ENCODE data around the gene REEP6.

The REEP6 gene

DNA sequence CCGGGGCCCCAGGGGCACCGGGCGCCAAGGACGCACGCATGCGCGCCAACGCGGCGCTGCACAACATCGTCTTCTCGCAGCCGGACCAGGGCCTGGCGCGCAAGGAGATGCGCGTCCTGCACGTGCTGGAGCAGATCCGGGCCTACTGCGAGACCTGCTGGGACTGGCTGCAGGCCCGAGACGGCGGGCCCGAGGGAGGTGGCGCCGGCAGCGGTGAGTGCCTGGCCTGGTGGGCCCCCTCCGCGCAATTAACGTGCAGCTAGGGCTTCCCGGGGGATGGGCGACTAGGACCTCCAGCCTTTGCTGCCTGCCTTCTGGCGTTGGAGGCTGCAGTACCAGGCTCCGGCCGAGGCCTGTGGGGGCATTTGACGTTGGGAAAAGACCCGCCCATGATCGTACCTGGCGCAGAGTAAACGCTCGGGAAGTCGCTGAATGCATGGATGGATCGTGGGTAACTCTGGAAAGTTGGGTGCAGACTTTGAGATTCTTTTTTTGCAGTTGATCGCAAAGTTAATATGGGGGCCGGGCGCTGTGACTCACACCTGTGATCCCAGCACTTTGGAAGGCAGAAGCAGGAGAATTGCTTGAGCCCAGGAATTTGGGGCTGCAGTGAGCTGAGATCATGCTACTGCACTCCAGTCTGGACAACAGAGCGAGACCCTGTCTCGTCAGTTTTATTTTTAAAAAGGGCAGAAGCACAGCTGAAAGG is 33.8 kb upstream of the REEP6 start:
- no peak for DNase-seq

DNA sequence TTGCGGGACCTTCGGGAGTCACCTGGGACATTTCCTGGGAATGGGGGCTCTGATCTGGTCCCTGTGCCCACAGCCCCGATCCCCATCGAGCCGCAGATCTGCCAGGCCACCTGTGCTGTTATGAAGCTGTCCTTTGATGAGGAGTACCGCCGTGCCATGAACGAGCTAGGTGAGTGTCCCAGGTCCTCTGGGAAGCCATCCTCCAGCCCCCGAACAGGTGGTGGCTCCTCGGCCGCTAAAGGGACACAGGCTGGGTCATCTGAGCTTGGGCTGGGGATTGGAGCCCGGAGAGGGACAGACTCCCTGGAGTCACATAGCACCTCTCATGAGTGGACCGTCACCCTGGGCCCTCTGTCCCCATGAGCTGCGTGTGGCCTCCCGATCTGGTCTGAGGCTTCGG is 33.1 kb upstream of the REEP6 start:
- no peak for DNase-seq

DNA sequence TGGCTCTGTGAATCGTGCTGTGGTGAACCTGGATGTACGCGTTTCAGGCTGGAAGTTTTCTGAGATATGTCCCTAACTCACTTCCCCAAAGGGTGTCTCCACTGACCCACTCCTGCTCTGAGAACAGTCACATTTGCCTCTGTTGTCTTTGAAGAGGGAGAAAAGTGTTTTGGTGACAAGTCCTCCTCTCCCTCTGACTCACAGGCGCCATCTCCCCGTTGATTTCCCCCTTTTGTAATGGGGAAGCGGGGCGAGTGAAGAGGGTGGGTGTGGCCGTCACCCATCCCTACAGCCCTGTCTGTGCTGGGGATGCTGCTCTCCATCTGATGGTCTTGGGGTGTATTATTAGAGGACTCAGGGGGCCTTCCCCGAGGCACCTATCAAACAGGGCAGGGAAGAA is 31.5 kb upstream of the REEP6 start:
- no peak for DNase-seq

DNA sequence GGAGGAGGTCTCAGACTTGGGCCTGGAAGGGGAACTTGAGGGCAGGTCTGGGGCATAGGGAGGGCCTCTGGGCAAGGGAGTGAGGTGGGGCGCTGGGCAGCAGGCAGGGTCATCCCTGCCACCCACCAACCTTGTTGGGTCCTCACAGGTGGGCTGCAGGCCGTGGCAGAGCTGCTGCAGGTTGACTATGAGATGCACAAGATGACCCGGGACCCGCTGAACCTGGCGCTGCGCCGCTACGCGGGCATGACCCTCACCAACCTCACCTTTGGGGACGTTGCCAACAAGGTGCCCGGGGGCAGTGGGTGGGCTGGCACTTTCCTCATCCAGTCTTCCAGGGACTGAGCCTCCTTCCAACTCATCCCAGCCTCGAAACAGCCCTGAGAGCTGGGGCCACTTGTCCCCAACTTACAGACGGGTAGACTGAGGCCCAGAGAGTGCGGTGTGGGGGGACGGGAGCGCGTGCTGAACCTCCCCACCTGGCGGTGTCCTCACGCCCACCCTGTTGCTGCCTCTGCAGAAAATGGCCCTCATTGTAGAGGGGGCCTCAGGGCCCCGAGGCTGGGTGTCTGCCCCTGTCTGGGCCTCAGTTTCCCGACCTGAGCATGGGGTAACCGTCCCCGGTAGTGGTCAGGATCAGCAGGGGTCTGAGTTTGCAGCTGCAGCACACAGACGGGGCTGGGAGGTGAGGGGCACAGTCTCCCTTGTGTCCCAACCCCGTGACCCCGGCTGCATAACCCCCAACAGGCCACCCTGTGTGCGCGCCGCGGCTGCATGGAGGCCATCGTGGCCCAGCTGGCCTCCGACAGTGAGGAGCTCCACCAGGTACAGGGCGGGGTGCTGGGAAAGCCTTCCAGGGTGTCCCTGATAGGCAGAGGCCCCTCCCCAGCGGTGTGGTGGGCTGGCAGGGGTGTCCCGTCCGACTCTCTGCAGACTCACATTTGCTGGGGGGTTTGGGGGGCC is 30.7 kb upstream of the REEP6 start:
- no peak for DNase-seq

DNA sequence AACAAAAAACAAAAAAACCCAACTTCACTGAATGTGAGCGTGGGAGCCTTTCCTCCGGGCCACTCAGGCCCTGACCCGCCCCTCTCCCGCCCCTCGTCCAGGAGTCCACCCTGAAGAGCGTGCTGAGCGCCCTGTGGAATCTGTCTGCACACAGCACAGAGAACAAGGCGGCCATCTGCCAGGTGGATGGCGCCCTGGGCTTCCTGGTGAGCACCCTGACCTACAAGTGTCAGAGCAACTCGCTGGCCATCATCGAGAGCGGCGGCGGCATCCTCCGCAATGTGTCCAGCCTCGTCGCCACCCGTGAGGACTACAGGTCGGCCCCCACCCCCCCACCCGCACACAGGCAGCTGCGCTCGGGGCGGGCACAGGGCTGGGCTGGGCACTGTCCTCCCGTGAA is 29.1 kb upstream of the REEP6 start:
- DNase-seq: no peak

DNA sequence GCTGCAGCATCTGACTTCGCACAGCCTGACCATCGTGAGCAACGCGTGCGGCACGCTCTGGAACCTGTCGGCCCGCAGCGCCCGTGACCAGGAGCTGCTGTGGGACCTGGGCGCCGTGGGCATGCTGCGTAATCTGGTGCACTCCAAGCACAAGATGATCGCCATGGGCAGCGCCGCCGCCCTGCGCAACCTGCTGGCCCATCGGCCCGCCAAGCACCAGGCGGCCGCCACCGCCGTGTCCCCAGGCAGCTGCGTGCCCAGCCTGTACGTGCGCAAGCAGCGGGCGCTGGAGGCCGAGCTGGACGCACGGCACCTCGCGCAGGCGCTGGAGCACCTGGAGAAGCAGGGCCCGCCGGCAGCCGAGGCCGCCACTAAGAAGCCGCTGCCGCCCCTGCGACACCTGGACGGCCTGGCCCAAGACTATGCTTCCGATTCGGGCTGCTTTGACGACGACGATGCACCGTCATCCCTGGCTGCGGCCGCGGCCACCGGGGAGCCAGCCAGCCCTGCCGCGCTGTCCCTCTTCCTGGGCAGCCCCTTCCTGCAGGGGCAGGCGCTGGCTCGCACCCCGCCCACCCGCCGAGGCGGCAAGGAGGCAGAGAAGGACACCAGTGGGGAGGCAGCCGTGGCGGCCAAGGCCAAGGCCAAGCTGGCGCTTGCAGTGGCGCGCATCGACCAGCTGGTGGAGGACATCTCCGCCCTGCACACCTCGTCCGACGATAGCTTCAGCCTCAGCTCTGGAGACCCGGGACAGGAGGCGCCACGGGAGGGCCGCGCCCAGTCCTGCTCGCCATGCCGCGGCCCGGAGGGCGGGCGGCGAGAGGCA is 25.6 kb upstream of the REEP6 start:
- no peak for DNase-seq

DNA sequence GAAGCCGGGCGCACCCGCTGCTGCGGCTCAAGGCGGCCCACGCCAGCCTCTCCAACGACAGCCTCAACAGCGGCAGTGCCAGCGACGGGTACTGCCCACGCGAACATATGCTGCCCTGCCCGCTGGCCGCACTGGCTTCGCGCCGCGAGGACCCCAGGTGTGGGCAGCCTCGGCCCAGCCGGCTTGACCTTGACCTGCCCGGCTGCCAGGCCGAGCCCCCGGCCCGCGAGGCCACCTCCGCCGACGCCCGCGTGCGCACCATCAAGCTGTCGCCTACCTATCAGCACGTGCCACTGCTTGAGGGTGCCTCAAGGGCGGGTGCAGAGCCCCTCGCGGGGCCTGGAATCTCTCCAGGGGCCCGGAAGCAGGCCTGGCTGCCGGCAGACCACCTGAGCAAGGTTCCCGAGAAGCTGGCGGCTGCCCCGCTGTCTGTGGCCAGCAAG is 24.9 kb upstream of the REEP6 start:
- no peak for DNase-seq

DNA sequence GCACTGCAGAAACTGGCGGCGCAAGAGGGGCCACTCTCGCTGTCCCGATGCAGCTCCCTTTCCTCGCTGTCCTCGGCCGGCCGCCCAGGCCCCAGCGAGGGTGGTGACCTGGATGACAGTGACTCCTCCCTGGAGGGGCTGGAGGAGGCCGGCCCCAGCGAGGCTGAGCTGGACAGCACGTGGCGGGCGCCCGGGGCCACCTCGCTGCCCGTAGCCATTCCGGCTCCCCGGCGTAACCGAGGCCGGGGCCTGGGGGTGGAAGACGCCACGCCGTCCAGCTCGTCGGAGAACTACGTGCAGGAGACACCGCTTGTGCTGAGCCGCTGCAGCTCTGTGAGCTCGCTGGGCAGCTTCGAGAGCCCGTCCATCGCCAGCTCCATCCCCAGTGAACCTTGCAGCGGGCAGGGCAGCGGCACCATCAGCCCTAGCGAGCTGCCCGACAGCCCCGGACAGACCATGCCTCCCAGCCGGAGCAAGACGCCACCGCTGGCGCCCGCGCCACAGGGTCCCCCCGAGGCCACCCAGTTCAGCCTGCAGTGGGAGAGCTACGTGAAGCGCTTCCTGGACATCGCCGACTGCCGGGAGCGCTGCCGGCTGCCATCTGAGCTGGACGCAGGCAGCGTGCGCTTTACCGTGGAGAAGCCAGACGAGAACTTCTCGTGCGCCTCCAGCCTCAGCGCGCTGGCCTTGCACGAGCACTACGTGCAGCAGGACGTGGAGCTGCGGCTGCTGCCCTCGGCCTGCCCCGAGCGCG is 24.3 kb upstream of the REEP6 start:
- no peak for DNase-seq

DNA sequence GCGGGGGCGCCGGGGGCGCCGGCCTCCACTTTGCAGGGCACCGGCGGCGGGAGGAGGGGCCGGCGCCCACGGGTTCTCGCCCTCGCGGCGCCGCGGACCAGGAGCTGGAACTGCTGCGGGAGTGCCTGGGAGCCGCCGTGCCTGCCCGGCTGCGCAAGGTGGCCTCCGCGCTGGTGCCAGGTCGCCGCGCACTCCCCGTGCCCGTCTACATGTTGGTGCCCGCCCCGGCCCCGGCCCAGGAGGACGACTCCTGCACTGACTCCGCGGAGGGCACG is 23.8 kb upstream of the REEP6 start:
- no peak for DNase-seq

DNA sequence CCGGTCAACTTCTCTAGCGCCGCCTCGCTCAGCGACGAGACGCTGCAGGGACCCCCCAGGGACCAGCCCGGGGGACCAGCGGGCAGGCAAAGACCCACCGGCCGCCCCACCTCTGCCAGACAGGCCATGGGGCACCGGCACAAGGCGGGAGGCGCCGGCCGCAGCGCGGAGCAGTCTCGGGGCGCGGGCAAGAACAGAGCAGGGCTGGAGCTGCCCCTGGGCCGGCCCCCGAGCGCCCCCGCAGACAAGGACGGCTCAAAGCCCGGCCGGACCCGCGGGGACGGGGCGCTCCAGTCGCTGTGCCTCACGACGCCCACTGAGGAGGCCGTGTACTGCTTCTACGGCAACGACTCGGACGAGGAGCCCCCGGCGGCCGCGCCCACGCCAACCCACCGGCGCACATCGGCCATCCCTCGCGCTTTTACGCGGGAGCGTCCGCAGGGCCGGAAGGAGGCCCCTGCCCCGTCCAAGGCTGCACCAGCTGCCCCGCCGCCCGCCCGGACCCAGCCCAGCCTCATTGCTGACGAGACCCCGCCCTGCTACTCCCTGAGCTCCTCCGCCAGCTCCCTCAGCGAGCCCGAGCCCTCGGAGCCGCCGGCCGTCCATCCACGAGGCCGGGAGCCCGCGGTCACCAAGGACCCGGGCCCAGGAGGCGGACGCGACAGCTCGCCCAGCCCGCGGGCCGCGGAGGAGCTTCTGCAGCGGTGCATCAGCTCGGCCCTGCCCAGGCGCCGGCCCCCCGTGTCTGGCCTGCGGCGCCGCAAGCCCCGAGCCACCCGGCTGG is 23.3 kb upstream of the REEP6 start:
- DNase-seq: no peak

DNA sequence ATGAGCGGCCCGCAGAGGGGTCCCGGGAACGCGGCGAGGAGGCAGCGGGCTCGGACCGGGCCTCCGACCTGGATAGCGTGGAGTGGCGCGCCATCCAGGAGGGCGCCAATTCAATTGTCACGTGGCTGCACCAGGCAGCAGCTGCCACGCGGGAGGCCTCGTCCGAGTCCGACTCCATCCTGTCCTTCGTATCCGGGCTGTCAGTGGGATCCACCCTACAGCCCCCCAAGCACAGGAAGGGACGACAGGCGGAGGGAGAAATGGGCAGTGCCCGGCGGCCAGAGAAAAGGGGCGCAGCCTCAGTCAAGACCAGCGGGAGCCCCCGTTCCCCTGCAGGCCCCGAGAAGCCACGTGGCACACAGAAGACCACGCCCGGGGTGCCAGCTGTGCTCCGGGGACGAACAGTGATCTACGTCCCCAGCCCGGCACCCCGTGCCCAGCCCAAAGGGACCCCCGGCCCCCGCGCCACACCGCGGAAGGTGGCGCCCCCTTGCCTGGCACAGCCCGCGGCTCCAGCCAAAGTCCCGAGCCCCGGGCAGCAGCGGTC is 22.6 kb upstream of the REEP6 start:
- no peak for DNase-seq

DNA sequence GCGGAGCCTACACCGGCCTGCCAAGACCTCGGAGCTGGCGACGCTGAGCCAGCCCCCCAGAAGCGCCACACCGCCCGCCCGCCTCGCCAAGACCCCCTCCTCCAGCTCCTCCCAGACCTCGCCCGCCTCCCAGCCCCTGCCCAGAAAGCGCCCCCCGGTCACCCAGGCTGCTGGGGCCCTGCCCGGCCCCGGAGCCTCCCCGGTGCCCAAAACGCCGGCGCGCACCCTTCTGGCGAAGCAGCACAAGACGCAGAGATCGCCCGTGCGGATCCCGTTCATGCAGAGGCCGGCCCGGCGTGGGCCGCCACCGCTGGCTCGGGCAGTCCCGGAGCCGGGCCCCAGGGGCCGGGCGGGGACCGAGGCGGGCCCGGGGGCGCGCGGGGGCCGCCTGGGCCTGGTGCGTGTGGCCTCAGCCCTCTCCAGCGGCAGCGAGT is 22.1 kb upstream of the REEP6 start:
- no peak for DNase-seq

DNA sequence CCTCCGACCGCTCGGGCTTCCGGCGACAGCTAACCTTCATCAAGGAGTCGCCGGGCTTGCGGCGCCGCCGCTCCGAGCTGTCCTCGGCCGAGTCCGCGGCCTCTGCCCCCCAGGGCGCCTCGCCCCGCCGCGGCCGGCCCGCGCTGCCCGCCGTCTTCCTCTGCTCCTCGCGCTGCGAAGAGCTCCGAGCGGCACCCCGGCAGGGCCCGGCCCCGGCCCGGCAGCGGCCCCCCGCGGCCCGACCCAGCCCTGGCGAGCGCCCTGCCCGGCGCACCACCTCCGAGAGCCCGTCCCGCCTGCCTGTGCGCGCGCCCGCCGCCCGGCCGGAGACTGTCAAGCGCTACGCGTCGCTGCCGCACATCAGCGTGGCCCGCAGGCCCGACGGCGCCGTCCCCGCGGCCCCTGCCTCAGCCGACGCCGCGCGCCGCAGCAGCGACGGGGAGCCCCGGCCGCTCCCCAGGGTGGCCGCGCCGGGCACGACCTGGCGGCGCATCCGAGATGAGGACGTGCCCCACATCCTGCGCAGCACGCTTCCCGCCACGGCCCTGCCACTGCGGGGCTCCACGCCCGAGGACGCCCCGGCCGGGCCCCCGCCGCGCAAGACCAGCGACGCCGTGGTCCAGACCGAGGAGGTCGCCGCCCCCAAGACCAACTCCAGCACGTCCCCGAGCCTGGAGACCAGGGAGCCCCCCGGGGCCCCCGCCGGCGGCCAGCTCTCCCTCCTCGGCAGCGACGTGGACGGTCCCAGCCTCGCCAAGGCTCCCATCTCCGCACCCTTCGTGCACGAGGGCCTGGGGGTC is 21.5 kb upstream of the REEP6 start:
- no peak for DNase-seq

DNA sequence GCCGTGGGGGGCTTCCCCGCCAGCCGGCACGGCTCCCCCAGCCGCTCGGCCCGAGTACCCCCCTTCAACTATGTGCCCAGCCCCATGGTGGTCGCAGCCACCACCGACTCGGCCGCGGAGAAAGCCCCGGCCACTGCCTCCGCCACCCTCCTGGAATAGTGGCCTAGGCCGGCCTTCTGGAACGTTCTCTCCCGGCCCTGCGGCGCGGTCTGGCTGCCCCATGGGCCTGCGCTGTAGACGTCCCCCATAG is 21.0 kb upstream of the REEP6 start:
- no peak for DNase-seq

DNA sequence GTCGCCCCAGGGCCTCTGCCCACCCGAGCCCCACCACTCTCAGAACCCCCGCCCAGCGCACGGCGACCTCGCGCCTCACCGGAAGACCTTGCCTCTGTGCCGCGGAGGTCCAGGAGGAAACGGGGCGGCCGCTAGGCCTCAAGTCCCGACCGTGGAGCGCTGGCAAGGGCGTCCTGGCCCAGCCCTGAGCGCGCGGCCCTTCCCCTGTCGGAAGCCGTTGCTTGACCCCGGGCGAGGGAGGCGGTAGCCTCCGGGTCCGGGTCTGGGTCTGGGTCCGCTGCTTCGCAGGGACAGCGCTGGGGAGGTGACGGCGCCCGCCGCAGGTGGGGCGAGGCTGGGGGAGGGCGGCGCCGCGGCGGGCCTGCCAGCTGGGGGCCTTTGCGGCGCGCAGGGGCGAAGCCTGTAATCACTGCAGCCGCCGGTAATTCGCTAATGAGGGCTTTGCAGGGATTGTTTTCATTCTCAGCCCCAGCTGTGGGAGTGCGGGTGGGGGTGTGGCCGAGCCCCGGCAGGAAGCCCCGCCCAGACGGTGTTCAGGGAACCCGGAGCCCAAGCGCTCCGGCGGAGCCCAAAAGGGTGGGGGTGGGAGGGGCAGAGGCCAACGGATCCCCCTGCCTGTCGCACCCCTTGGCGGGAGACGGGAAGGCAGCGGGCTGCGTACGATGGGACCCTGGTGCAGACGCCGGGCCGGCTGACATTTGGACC is 20.5 kb upstream of the REEP6 start:
- no peak for DNase-seq

DNA sequence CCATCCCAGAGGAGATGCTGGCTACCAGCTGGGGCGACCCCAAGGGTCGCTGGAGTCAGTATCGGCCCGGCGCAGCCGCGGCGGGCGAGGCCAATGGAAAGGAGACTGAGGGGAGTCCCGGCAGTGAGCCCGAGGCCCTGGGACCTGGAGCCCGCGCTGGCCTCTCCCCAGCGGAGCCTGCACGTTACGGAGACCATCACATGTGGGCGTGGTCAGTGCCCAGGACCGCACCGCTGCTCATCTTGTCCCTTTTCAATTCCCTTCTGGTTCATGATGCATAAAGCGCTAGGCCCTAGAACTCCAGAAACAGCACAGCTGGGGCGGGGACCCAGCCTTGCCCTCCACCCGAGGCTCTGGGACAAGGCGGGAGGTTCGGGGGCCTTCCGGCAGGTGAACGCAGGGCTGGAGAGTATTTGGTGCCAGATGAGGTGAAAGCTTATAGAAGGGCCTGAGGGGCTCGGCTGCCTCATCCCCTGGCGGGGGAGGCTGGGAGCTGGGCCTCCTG is 19.9 kb upstream of the REEP6 start:
- no peak for DNase-seq

DNA sequence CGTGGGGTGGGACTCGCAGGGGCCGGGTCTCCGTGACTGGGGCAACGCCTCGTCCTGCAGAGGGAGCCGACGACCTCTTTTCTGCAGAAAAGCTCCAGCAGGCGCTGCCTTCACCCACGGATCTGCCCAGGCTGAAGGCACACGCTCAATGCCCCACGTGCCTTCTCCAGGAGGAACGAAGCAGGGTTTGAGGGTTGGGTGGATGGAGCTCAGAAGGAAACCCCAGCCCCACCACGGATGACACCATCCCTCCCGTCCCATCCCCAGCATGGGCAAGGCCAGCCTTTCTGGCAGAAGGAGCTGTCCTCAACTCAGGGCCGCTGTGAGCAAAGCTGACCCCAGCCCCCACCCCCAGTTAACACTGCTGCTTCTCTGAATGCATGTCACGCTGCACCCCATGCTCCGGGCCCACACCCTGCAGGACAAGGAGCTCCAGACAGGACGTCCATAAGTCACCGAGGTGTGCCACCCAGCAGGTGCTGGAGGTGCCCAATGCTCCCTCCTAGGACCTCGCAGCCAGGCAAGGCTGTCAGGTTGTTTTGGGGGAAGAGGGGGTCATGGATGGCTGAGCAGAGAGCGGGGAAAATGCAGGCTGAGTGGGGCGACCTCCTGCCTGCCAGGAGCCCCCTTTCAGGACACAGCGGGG is 19.3 kb upstream of the REEP6 start:
- DNase-seq: no peak

DNA sequence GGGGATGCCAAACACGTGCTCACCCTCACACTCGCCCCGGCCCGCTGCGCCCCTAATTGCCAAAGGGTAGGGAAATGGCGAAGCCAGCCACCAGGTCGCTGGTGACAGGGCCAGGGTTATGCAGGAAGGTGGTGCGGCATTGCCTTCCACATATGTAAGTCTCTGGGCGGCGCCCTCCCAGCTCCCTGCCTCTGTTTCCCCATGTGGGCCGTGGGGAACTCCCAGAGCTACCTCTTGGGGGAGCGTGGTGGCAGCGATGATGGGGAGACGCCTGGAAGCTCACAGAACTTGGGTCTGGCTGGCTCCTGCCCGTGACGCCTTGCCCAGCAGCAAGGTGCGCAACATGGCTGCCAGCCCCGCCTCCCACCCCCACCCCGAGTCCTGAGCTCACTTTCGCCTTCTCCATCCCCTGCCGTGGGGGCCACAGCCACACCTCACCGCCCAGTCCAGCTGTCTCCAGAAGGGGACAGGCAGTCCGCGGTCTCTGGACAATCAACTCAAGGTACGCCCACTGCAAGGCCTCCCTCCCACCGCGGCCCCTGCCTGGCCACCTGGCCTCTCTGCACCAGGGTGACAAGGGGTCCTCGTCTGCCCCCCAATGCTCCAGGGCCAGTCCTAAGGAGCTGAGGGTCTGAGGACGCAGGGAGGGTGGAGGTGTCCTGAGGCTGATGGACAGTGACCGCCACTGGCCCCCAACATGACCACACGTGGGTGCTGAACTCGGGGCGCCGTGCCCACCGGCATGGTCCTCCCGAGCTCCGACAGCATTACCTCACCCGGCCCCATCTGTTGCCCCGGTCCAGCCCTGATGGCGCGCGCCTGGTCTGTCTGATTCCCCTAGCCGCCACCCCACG is 18.5 kb upstream of the REEP6 start:
- DNase-seq: no peak

Measured in NCI-H526 treated with DMSO at 0.1 percent for 48 hours (cell line).